Measurements from ENCODE around the gene PNPLA8.

GRCh38 chr7:108464743-108465142, 61.2 kb downstream of the PNPLA8 start:
- TF ChIP-seq USF2 (IDR thresholded peaks at IDR 0.05; ENCODE audit: low read depth, low read length) (no peak), CTCF (conservative IDR thresholded peaks at IDR 0.05; ENCODE audit: low read depth, low read length) (no peak), MAZ (IDR thresholded peaks at IDR 0.05; ENCODE audit: borderline replicate concordance, low read depth, low read length) (no peak), MXI1 (IDR thresholded peaks at IDR 0.05; ENCODE audit: borderline replicate concordance, low read depth, low read length) (no peak), POLR2A (IDR thresholded peaks at IDR 0.05; ENCODE audit: low read depth, low read length) (no peak), MAFK (IDR thresholded peaks at IDR 0.05; ENCODE audit: low read depth, low read length) (no peak), RFX5 (IDR thresholded peaks at IDR 0.05; ENCODE audit: low read depth, low read length) (no peak), NFE2L2 (IDR thresholded peaks at IDR 0.05; ENCODE audit: low read depth, low read length) (no peak), SMC3 (IDR thresholded peaks at IDR 0.05; ENCODE audit: low read depth, low read length) (no peak), RAD21 (IDR thresholded peaks at IDR 0.05; ENCODE audit: low read length) (no peak), CEBPB (IDR thresholded peaks at IDR 0.05; ENCODE audit: low read depth, low read length) (peak; percentile 74), BHLHE40 (IDR thresholded peaks at IDR 0.05; ENCODE audit: low read depth, low read length) (no peak), RCOR1 (IDR thresholded peaks at IDR 0.05; ENCODE audit: insufficient replicate concordance, low read length) (no peak), FOS (IDR thresholded peaks at IDR 0.05; ENCODE audit: low read depth, low read length) (no peak)

Data from IMR-90 (cell line).